Activated CD4-positive, alpha-beta memory T cell treated with anti-CD3 and anti-CD28 coated beads for 36 hours (primary cell): Measurements from ENCODE around the gene NTN3. TPM values are rescaled to one million over a fixed set of nuclear protein-coding genes. Genes with fewer than 3 reads are reported as not detected.
A peak's percentile ranks its signal among the peaks of the same experiment; 100 is the strongest.
"Not testable (repeated sequence)": the region's sequence is repeated elsewhere in the genome, so short reads cannot be mapped to it uniquely, and the experiment has no call there.

ENCODE experiments used
- CTCF ChIA-PET: fragments of 350-600 bp; sonication (Branson Sonifier 250); formaldehyde crosslinking; loops from one replicate; lab custom pipeline; 2021; ENCODE audit warnings: antibody characterized with exemption, inconsistent platforms; lab: Charles Lee
- POLR2A ChIA-PET: fragments of 350-600 bp; sonication (Branson Sonifier 250); formaldehyde crosslinking; loops from one replicate; lab custom pipeline; 2021; ENCODE audit warnings: antibody characterized with exemption; lab: Charles Lee
- DNase-seq: peaks from one replicate; pipeline ENCODE4 v3.0.0-alpha.2; 2020
- H3K27ac Mint-ChIP-seq: one replicate; pipeline ENCODE4 v1.8.0; 2021; ENCODE audit warnings: mixed read lengths
- H3K27me3 Mint-ChIP-seq: one replicate; pipeline ENCODE4 v1.8.0; 2021; ENCODE audit warnings: mixed read lengths
- H3K36me3 Mint-ChIP-seq: one replicate; pipeline ENCODE4 v1.8.0; 2021; ENCODE audit warnings: mixed read lengths
- H3K4me1 Mint-ChIP-seq: one replicate; pipeline ENCODE4 v1.8.0; 2021; ENCODE audit warnings: low read depth, mixed read lengths
- H3K4me3 Mint-ChIP-seq: one replicate; pipeline ENCODE4 v1.8.0; 2021; ENCODE audit warnings: mild to moderate bottlenecking, mixed read lengths
- H3K9me3 Mint-ChIP-seq: one replicate; pipeline ENCODE4 v1.8.0; 2021; ENCODE audit warnings: mixed read lengths
- intact Hi-C: fragments of 100-400 bp; cut with micrococcal nuclease; formaldehyde crosslinking; loops from one replicate; pipeline ENCODE4 v1.15.1; 2023
- total RNA-seq, 2 experiments: library from RNA; stranded (reverse); gene quantifications; one replicate each; pipeline ENCODE4 v1.2.3, GENCODE V29; 2021

NTN3 gene
- total RNA-seq, 2 experiments from 2014 or later = not detected

- no peaks in the 10 kb centered on the region for H3K9me3 Mint-ChIP-seq
- peak within 1 kb of the TSS; percentile 69 for H3K27ac Mint-ChIP-seq
- POLR2A ChIA-PET = interaction anchor here (1.0 to 1.3 kb wide), 4 partner anchors 8 to 30 kb away, joined by 3 to 5 read pairs (median 4); partner anchors contain the start of gene TEDC2
- peak; percentile 99 for DNase-seq
- intact Hi-C loops = loop anchor here (2.0 to 5.0 kb wide), 4 partner anchors 43 to 466 kb away; partner anchors contain the start of genes ABCA3, NTN3 and RNPS1
- H3K27me3 Mint-ChIP-seq = no peaks in the 10 kb centered on the region
- H3K36me3 Mint-ChIP-seq = peaks cover 28% of the 10 kb centered on the region
- peaks cover 18% of the 10 kb centered on the region for H3K4me1 Mint-ChIP-seq
- H3K4me3 Mint-ChIP-seq = peak within 1 kb of the TSS; percentile 92
- CTCF ChIA-PET = interaction anchor here (0.7 to 2.1 kb wide), 7 partner anchors 8 to 709 kb away, joined by 3 to 9 read pairs (median 7); partner anchors contain the start of genes ABCA3 and AMDHD2
These were observed 41.9 kb upstream of the NTN3 start, which contains the start of gene CCNF for GRCh38 chr16:2429034-2429770. Gene CCNF, plus strand, starts transcription at chr16:2429447. Its CDS starts 35 bp downstream, at chr16:2429482.

- Mint-ChIP-seq H3K4me1 (peaks cover 18% of the 10 kb centered on the region), H3K36me3 (peaks cover 31% of the 10 kb centered on the region), H3K27ac (no peak overlapping the region), H3K27me3 (no peaks in the 10 kb centered on the region), H3K9me3 (no peaks in the 10 kb centered on the region), H3K4me3 (peak overlapping the region; percentile 92)
- DNase-seq = no peak
- intact Hi-C loops = loop anchor here (2.0 to 5.0 kb wide), 4 partner anchors 42 to 467 kb away; partner anchors contain the start of genes ABCA3, NTN3 and RNPS1
- CTCF ChIA-PET = interaction anchor here (0.7 to 2.1 kb wide), 7 partner anchors 9 to 710 kb away, joined by 3 to 9 read pairs (median 7); partner anchors contain the start of genes ABCA3 and AMDHD2
- POLR2A ChIA-PET = interaction anchor here (1.0 to 1.3 kb wide), 2 partner anchors 11 to 29 kb away, joined by 3 to 4 read pairs; partner anchors contain the start of gene TEDC2
These were observed 41.1 kb upstream of the NTN3 start for GRCh38 chr16:2429771-2430663.

GRCh38 chr16:2432286-2432685 lies 38.8 kb upstream of the NTN3 start:
- Mint-ChIP-seq H3K27me3 (no peaks in the 10 kb centered on the region), H3K9me3 (no peaks in the 10 kb centered on the region), H3K27ac (no peak overlapping the region), H3K36me3 (peaks cover 42% of the 10 kb centered on the region), H3K4me3 (no peak overlapping the region), H3K4me1 (peaks cover 18% of the 10 kb centered on the region)
- intact Hi-C loops = loop anchor here (2.0 kb wide), 1 partner anchor 55 kb away; no protein-coding TSS in a partner anchor
- ChIA-PET POLR2A (no interaction called here), CTCF (no interaction called here)
- no peak for DNase-seq

GRCh38 chr16:2432801-2433505 lies 38.1 kb upstream of the NTN3 start:
- Mint-ChIP-seq H3K4me1 (peaks cover 18% of the 10 kb centered on the region), H3K27me3 (no peaks in the 10 kb centered on the region), H3K4me3 (no peak overlapping the region), H3K9me3 (no peaks in the 10 kb centered on the region), H3K36me3 (peaks cover 45% of the 10 kb centered on the region), H3K27ac (no peak overlapping the region)
- no peak for DNase-seq
- intact Hi-C loops = loop anchor here (2.0 kb wide), 1 partner anchor 54 kb away; no protein-coding TSS in a partner anchor
- POLR2A ChIA-PET = no interaction called here
- CTCF ChIA-PET = no interaction called here

- H3K27me3 Mint-ChIP-seq, CTCF ChIA-PET, DNase-seq, H3K27ac Mint-ChIP-seq, H3K4me3 Mint-ChIP-seq, H3K9me3 Mint-ChIP-seq, intact Hi-C loops, POLR2A ChIA-PET: not testable (repeated sequence)
- peaks cover 16% of the 10 kb centered on the region for H3K4me1 Mint-ChIP-seq
- H3K36me3 Mint-ChIP-seq = peaks cover 56% of the 10 kb centered on the region
These were observed 35.9 kb upstream of the NTN3 start for GRCh38 chr16:2435236-2435635.

GRCh38 chr16:2436110-2436509 lies 35.0 kb upstream of the NTN3 start:
- no peak overlapping the region for H3K27ac Mint-ChIP-seq
- H3K36me3 Mint-ChIP-seq = peaks cover 53% of the 10 kb centered on the region
- H3K4me1 Mint-ChIP-seq = peaks cover 7% of the 10 kb centered on the region
- H3K27me3 Mint-ChIP-seq = no peaks in the 10 kb centered on the region
- no peaks in the 10 kb centered on the region for H3K9me3 Mint-ChIP-seq
- intact Hi-C loops = no loop called here
- no peak for DNase-seq
- ChIA-PET POLR2A (interaction anchor here (0.7 kb wide), 1 partner anchor 22 kb away, joined by 3 read pairs; no protein-coding TSS in a partner anchor), CTCF (no interaction called here)
- no peak overlapping the region for H3K4me3 Mint-ChIP-seq

GRCh38 chr16:2437032-2437790 lies 33.9 kb upstream of the NTN3 start:
- Mint-ChIP-seq H3K4me3 (no peak overlapping the region), H3K9me3 (no peaks in the 10 kb centered on the region), H3K27me3 (no peaks in the 10 kb centered on the region), H3K36me3 (peaks cover 51% of the 10 kb centered on the region), H3K4me1 (peaks cover 7% of the 10 kb centered on the region), H3K27ac (no peak overlapping the region)
- ChIA-PET CTCF (no interaction called here), POLR2A (interaction anchor here (1.5 kb wide), 1 partner anchor 9 kb away, joined by 5 read pairs; no protein-coding TSS in a partner anchor)
- intact Hi-C loops = no loop called here
- DNase-seq = no peak

GRCh38 chr16:2438121-2438520 lies 33.0 kb upstream of the NTN3 start:
- intact Hi-C loops = no loop called here
- POLR2A ChIA-PET = interaction anchor here (1.5 kb wide), 1 partner anchor 10 kb away, joined by 5 read pairs; no protein-coding TSS in a partner anchor
- Mint-ChIP-seq H3K4me1 (peaks cover 7% of the 10 kb centered on the region), H3K27me3 (no peaks in the 10 kb centered on the region), H3K9me3 (no peaks in the 10 kb centered on the region), H3K36me3 (peaks cover 44% of the 10 kb centered on the region), H3K4me3 (no peak overlapping the region), H3K27ac (no peak overlapping the region)
- no peak for DNase-seq
- CTCF ChIA-PET = no interaction called here

- Mint-ChIP-seq H3K4me3 (no peak overlapping the region), H3K36me3 (peaks cover 44% of the 10 kb centered on the region), H3K27me3 (no peaks in the 10 kb centered on the region), H3K27ac (peak overlapping the region; percentile 23), H3K4me1 (peaks cover 7% of the 10 kb centered on the region), H3K9me3 (no peaks in the 10 kb centered on the region)
- ChIA-PET CTCF (interaction anchor here (1.2 to 1.8 kb wide), 2 partner anchors 10 to 12 kb away, joined by 3 to 7 read pairs; partner anchors contain the start of gene CCNF), POLR2A (interaction anchor here (0.7 kb wide), 1 partner anchor 20 kb away, joined by 3 read pairs; the partner anchor contains the start of gene TEDC2)
- DNase-seq = no peak
- intact Hi-C loops = no loop called here
These were observed 31.5 kb upstream of the NTN3 start for GRCh38 chr16:2439598-2439997.

- CTCF ChIA-PET = interaction anchor here (1.8 kb wide), 1 partner anchor 11 kb away, joined by 7 read pairs; the partner anchor contains the start of gene CCNF
- not testable (repeated sequence) for H3K4me1 Mint-ChIP-seq, H3K27me3 Mint-ChIP-seq
These were observed 29.8 kb upstream of the NTN3 start for GRCh38 chr16:2441143-2441804.

More at GRCh38 chr16:2441143-2441804, 29.8 kb upstream of the NTN3 start:
- DNase-seq, intact Hi-C loops, H3K4me3 Mint-ChIP-seq, H3K9me3 Mint-ChIP-seq: not testable (repeated sequence)
- H3K27ac Mint-ChIP-seq = peak overlapping the region; percentile 18
- H3K36me3 Mint-ChIP-seq = peaks cover 55% of the 10 kb centered on the region
- POLR2A ChIA-PET = interaction anchor here (1.5 kb wide), 1 partner anchor 12 kb away, joined by 3 read pairs; the partner anchor contains the start of gene CCNF
